GM18519 (cell line): ENCODE data around the gene LGALS1.
"Not testable (repeated sequence)": the region's sequence is repeated elsewhere in the genome, so short reads cannot be mapped to it uniquely, and the experiment has no call there.

Experiments
- ATAC-seq: cut with Tn5 transposase; IDR thresholded peaks from one replicate; pipeline ENCODE4 v1.9.1; 2021; ENCODE audit warnings: mild to moderate bottlenecking, moderate library complexity; ENCODE audit not compliant: unreplicated experiment, low FRiP score

The LGALS1 gene

GRCh38 chr22:37713761-37714160, 38.3 kb downstream of the LGALS1 start:
- no peak for ATAC-seq

- no peak for ATAC-seq
Observed at GRCh38 chr22:37714634-37715033, 39.2 kb downstream of the LGALS1 start.

GRCh38 chr22:37715760-37716159, 40.3 kb downstream of the LGALS1 start:
- no peak for ATAC-seq

GRCh38 chr22:37716708-37717107, 41.3 kb downstream of the LGALS1 start:
- ATAC-seq = no peak

- not testable (repeated sequence) for ATAC-seq
Observed at GRCh38 chr22:37717235-37717634, 41.8 kb downstream of the LGALS1 start.

- not testable (repeated sequence) for ATAC-seq
Observed at GRCh38 chr22:37717746-37718305, 42.4 kb downstream of the LGALS1 start.

GRCh38 chr22:37725551-37726240, 50.3 kb downstream of the LGALS1 start:
- ATAC-seq = no peak

GRCh38 chr22:37726241-37726887, 50.9 kb downstream of the LGALS1 start:
- no peak for ATAC-seq

- ATAC-seq = no peak
Observed at GRCh38 chr22:37728620-37729019, 53.2 kb downstream of the LGALS1 start.
